GM18502 (cell line): ENCODE data around the gene CACNA2D1.
"Not testable (repeated sequence)": the region's sequence is repeated elsewhere in the genome, so short reads cannot be mapped to it uniquely, and the experiment has no call there.

ENCODE experiments used
- ATAC-seq: cut with Tn5 transposase; IDR thresholded peaks from one replicate; pipeline ENCODE4 v1.9.1; 2021; ENCODE audit warnings: mild to moderate bottlenecking; ENCODE audit not compliant: unreplicated experiment, poor library complexity

Gene CACNA2D1

DNA sequence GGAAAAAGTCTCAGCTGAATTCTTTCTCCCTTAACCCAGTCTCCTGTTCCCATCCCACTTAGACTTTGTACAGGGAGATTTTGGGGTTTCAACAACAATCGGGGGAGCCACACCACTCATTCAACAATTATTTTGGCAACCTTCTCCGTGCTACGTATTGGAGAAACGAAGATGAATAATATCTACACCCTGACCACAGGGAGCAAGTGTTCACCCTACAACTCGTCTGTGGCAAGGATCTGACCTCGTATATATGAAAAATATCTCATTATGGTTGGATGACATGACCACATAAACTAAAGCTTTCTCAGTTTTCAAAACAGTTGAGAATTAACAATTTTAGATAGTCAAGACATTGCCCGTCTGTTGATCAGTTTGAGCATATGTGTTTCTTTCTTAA, 302.1 kb downstream of the CACNA2D1 start:
- no peak for ATAC-seq

DNA sequence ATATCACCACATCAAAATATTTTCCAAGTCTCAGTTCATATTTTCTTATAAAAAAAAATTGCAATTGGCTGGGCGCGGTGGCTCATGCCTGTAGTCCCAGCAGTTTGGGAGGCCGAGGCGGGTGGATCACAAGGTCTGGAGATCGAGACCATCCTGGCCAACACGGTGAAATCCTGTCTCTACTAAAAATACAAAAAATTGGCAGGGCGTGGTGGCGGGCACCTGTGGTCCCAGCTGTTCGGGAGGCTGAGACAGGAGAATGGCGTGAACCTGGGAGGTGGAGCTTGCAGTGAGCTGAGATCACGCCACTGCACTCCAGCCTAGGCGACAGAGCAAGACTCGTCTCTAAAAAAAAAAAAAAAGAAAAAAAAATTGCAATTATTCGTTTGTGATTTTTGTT, 303.0 kb downstream of the CACNA2D1 start:
- not testable (repeated sequence) for ATAC-seq

DNA sequence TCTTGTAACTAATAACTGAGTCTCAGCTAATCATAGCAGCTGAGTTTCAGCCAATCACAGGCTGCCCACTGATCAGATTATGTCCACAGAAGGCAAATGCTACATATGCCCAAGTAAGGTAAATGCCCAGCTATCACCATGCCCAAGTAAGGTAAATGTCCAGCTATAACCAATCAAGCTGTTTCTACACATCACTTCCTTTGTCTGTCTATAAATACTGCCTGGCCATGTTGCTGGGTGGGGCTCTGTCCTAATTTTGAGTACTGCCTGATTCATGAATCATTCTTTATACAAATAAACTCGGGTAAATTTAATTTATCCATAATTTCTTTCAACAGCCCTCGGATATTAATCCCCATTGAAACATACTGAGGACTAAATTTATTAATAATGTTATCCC, 312.4 kb downstream of the CACNA2D1 start:
- ATAC-seq: no peak

DNA sequence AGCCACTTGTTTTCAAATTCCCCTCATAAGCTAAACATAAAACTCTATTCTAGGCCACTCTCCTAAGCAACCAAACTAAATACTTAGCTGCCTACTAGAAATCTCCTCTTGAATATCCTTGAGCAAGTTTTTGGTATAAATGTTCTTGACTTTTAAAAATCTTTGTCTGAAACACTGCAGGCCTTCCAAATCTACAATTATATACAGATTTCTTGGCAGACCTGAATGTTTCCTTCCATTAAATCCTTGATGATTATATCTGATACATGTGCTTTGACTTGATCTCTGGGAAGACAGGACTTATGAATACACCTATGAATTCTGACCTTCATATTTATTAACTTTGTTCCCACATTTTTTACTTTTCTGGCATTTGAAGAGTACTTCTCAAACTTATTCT, 314.5 kb downstream of the CACNA2D1 start:
- ATAC-seq: no peak

DNA sequence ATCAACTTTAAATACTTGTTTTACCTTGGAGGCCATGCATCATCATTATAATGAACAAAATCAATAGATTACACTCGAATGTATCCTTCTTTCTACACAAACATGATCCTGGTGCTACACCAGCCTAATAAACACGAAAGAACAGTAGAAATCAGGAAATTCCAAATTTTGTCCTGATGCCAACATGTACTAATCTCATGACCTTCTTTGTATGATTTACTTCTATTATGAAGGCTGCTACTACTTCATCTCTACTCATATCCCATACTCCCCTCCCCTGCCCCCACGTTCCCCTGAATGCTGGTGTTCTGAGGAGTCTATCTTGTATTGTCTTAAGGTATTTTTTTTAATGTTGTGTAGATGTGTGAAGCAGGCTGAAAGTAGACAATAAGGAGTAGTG, 315.0 kb downstream of the CACNA2D1 start:
- no peak for ATAC-seq

DNA sequence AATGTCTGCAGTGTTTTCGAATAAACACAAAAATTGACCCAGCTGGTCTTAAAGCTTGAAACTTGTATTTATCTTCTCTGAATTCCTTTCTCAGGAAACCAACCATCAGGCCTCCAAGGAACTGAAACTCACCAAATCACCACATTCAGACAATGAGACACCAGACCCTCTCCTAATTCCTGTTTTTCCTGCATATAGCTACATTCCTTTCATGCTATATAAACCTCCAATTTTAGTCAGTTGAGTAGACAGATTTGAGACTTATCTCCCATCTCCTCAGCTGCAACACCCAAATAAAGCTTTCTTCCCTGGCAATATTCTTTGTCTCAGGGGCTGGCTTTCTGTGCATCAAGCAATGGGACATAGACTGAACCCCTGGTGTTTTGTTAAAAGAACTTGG, 317.0 kb downstream of the CACNA2D1 start:
- ATAC-seq: no peak

DNA sequence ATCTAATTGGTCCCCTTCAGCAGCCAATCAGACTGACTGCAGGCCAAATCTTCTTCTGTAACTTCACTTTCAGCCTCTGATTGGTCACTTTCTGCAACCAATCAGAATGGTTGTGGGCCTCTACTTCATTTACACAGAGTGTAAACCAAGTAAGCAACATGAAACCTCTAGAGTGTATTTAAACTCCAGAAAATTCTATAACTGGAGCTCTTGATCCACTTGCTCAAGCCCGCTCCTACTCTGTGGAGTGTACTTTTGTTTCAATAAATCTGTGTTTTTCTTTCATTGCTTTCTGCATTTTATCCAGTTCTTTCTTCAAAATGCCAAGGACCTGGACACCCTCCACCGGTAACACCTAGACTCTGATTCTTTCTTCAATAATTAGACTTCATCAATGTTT, 319.1 kb downstream of the CACNA2D1 start:
- ATAC-seq: no peak

DNA sequence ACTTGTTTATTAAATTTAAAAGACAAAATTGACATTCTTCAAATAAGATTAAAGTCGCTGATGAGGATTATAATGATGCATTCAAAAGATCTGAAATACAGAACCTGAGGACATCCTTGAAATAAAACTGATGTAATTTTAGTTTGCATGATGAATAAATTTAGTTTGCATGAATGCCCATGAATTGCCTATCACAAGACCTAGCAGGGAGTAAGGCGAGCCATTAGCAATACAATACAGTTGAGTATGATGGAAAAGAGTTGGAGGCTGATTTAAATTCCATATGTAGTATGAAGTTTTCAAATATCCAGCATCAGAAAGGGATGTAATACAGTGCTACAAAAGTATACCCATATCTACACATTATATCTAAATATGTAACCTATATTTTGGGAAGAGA, 321.3 kb downstream of the CACNA2D1 start:
- no peak for ATAC-seq

DNA sequence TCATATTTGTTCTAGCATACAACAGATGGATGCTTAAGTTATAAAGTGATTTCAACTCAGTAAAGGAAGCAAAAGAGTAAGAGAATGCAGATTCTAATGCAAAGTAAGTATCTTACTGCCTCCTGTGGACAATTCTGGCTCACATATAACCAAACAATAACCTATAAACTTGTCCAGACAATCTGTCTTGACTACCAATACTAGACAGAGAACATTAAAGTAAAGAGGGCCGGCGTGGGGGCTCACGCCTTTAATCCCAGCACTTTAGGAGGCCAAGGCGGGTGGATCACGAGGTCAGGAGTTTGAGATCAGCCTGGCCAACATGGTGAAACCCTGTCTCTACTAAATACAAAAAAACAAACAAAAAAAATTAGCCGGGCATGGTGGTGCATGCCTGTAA, 329.3 kb downstream of the CACNA2D1 start:
- no peak for ATAC-seq

DNA sequence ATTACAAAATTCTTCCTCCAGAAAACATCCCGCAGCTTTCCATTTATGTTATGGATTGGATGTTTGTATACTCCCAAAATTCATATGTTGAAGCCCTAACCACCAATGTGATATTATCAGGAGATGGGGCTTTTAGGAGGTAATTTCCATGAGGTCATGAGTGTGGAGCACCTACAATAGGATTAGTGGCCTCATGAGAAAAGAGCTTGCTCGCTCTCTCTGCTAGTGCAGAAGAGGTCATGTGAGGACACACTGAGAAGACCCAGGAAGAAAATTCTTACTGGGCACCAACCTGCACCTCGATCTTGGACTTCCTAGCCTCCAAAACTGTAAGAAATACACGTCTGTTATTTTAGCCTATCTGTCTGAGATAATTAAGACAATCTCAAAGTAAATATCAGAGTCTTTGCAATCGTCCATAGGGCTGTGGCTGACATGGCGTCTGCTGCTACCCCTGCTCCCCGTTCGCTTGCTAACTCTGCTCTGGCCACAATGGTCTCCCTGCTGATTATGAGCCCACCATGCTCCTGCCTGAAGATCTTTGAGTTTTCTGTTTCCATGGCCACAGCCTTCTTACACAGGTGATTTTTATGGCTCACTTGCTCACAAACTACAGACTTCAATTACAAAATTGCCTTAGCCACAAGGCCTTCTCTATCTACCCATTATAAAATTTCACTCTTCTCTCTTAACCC, 333.3 kb downstream of the CACNA2D1 start:
- ATAC-seq: no peak

DNA sequence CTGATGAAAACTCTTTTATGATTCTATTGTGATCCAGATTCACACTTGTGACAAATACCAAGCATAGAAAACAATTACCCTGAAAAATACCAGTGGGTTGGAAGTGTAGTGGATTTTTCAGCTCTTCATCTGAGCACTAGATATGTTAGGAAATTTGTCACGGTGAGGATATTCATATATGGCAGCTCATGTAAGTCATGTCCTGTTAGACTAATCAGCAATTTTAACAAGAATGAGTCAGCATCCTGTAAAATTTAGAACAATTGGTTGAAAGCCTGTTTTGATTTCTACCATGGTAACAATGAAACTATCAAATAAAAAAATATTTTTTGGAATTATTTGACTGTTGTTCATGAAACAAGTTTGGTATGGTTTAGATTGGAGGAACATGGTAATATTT, 334.3 kb downstream of the CACNA2D1 start:
- ATAC-seq: no peak

DNA sequence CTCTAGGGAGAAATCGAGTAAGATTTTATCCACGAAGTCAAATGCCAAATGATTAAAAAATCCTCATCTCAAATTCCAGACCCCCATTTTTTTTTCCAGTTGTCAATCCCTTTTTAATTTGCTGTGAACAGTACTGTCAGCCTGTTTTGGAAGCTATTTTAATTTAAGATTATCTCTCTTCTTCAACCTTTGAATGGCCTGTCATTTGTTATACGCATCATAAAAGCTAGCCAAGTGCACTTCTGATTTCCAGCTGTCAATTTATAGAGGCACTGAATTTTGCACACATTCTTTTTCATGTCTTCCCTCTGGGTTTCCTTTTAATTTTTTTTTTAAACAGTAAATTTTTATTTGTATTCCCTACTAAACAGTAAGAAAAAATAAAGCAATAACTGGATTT, 337.4 kb downstream of the CACNA2D1 start:
- no peak for ATAC-seq

DNA sequence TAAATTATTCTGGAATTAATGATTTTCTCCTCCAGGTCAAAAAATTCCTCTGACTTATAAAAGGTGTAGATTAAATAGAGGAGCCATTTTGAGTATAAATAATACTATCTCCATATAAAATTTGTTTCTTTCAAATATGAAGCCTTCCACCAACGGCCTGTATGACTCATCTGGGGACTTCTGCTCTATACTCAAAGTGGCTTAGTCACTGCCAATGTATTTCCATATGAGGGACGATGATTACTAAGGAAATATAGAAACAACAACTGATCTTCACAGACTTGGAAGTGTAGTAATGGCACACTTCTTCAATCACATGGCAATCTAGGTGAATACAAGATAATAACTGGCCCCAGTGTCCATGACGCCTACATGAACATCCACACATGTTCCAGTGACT, 338.1 kb downstream of the CACNA2D1 start:
- ATAC-seq: no peak

DNA sequence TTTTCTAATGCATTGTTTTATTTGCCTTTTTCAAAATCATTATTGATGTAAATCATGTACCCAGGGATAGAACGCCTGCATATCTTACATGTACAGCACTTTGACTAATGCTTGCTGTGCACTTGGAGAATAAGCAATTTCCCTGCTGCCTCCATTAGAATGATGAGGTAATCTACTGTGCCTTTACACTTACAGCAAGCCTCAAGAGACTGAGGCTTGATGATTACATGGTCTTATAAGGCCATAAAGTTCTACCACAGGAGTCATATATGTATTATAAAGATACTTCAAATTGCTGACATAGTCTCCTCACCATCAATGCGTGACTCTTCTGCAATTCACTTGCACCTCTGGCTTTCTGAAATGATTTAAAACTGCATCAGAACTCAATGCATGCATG, 345.2 kb downstream of the CACNA2D1 start:
- no peak for ATAC-seq

DNA sequence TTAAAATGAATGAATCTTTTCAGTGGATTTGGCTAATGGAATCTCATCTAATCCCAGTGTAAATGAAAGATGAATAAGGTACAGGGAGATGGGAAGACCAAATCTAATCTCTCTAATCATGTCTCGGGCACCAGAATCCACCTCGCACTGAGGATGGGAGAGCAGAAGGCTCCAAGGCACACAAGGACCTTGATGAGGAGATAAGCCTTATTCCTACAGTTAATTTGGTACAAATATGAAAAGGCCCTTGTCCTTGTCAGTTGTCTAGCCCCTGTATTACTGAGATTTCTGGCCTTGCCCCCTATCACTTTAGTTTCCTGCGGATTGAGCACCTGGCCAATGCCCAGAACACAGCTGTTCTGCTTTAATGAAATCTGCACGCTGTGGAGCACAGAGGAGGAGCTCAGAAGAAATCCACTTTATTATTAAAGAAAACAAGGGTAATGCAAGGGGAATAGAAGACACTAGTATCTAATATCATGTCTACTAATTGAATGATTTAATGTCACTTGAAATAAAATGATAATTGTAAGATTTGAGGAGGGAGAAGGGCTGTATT, 352.4 kb downstream of the CACNA2D1 start:
- no peak for ATAC-seq

DNA sequence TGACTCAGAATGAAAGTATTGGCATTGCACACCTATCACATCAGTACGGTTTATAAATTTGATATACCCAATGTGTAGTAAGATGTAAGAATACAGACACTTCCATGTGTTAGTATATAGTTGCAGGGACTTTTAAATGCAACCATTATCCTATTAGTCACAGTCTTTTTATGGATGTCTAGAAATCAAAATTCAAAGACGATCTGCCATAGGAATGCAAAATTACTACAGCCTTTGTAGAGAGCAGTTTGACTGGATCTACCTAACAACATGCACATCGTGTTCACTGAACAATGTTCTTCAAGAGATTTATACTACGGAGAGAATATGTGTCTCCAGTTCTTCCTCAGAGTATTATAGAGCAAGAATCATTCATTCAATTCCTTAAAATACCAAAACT, 356.5 kb downstream of the CACNA2D1 start:
- ATAC-seq: no peak

DNA sequence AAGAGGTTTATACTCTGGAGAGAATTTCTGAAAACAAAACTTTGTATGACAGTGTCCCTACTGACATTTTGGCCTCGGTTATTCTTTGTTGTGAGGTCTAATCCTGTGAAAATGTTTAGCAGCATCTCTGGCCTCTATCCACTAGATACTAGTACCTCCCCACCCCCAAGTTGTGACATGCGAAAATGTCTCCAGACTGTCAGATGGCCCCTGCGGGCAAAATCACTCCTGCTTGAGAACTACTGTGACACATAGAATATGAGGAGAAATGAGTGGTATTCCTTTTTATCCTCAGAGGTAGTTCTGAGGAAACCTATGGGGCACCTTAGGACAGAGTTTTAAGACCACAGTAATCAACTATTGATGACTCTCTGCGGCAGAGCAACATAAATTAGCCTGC, 358.5 kb downstream of the CACNA2D1 start:
- no peak for ATAC-seq

DNA sequence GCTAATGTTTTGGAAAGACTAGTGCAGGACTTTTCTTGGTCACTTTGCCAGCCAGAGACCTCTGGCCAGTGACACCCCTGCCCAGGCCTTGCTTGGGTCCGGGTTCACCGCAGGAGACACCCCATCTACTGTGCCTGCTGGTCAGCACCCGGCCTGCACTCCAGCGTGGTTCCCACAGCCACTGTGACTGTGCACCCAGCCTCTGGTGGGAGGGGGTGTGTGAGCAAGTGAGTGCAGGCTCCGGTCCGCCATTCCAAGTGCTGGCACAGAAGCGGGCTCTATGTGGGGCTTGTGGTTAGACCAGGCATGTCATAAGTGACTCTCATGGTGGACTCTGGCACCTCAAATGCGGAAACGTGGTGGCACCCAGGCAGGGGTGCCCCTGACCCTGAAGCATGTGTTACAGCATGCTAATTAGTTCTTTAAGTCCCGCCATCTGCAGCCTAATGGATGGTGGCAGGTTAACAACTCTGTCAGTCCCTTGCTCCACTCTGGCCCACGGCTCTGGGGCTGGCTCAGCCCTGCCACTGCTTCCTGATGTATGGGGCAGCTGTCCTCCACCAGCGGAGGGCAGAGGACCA, 361.8 kb downstream of the CACNA2D1 start:
- ATAC-seq: no peak

DNA sequence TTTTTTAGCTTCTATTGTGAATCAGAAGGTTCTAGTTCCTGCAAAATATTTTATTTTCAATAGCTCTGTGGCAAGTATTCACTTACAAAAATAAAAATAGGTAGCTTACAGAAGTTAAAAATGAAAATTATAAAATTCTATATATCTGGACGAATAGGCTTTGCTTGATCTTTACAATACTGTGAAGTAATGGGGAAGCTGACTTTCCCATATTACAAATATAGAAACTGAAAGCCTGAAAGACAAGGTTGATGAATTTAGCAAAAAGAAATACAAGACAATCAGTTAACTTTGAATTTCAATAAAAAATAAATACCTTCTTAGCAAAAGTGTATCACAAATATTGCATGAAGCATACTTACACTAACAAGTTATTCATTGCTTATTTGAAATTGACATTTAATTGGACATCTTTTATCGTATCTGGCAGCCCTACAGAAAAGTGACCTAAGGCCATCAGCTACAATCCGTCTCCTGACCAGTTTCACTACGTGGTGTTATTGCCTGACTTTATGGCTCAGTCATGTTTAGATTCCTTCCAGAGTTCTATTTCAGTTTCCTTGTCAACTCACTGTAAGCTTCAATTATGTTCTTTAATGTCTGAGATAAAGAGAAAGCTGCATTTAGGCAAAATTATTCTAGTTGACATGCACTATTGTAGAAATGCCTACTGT, 363.2 kb downstream of the CACNA2D1 start:
- peak; percentile 54 for ATAC-seq

DNA sequence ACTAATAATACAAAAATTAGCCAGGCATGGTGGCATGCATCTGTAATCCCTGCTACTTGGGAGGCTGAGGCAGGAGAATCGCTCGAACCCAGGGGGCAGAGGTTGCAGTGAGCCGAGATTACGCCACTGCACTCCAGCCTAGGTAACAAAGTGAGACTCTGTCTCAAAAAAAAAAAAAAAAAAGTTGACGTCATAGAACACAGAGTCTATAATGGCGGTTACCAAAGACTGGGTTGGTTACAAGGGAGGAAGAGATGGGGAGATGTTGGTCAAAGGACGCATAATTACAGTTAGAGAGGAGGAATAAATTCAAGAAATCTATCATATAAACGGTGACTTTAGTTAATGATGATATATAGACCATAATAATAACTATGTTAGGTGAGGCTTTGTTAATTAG, 364.1 kb downstream of the CACNA2D1 start:
- no peak for ATAC-seq

DNA sequence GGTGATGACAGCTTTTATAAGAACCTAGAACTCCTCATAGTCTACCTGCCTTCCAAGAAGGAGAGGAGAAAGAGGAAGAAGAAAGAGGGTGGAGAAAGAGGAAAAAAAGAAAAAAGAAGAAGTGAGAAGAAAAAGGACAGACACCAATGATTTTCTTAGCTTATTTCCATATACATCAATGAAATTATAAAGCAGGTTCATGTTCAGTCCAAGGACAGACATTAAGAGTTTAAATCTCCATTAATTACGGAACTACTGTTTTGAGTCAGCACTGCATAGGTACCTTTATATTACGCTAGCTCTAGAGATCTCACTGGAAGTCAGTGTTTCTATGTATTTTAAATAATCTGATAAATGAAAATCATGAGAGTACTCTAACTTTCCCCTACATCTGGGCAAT, 364.8 kb downstream of the CACNA2D1 start:
- no peak for ATAC-seq

DNA sequence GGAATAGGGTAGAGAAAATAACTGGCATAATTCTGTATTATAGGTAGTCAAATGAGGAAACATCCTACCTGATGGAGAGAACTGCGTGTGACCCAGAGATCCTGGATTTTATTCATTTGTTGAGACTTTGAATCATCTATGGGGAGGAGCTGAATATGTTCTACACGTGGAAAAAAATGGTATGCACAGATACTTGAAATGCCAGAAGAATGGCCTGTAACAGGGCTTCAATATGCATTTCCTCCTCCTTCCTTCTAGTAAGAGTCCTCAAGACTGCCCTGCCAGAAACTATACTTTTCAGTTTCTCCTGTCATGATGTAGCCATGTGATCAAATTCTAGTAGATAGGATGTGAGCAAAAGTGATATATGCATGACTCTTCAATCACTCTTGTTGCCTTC, 372.1 kb downstream of the CACNA2D1 start:
- no peak for ATAC-seq
